Peyer's patch (tissue), 4 donors: ENCODE measurements around the gene LYZL6.

Experiments used
- POLR2A ChIP-seq, 2 donors: fragments of 450-650 bp; IDR thresholded peaks; one replicate each; pipeline ENCODE4 v1.5.1; 2017; ENCODE audit warnings: antibody characterized with exemption in 2 of 2, mild to moderate bottlenecking in 2 of 2, moderate library complexity in 2 of 2
- TF ChIP-seq, protein P1 (sequence below), 6 experiments: fragments of 450-650 bp in 4 of 6; fragments of 200-600 bp in 2 of 6; sonication (generic) in 1 of 6; IDR thresholded peaks; one replicate each; pipeline ENCODE4 v1.5.1; 2017 to 2019; ENCODE audit warnings: antibody characterized with exemption in 6 of 6, mild to moderate bottlenecking in 3 of 6, moderate library complexity in 1 of 6

- TF ChIP-seq, protein P1, sequence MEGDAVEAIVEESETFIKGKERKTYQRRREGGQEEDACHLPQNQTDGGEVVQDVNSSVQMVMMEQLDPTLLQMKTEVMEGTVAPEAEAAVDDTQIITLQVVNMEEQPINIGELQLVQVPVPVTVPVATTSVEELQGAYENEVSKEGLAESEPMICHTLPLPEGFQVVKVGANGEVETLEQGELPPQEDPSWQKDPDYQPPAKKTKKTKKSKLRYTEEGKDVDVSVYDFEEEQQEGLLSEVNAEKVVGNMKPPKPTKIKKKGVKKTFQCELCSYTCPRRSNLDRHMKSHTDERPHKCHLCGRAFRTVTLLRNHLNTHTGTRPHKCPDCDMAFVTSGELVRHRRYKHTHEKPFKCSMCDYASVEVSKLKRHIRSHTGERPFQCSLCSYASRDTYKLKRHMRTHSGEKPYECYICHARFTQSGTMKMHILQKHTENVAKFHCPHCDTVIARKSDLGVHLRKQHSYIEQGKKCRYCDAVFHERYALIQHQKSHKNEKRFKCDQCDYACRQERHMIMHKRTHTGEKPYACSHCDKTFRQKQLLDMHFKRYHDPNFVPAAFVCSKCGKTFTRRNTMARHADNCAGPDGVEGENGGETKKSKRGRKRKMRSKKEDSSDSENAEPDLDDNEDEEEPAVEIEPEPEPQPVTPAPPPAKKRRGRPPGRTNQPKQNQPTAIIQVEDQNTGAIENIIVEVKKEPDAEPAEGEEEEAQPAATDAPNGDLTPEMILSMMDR (IDR thresholded peaks at IDR 0.05): no peak
- TF ChIP-seq POLR2A (IDR thresholded peaks at IDR 0.05): no peak
Observed at GRCh38 chr17:35912339-35912912, 31.1 kb downstream of the LYZL6 start.
